Upper lobe of left lung (tissue), 6 donors: ENCODE results near the gene SWT1. TPM values are rescaled to one million over a fixed set of nuclear protein-coding genes. Genes with fewer than 3 reads are reported as not detected.
"Not testable (repeated sequence)": the region's sequence is repeated elsewhere in the genome, so short reads cannot be mapped to it uniquely, and the experiment has no call there.

ENCODE experiments used
- ATAC-seq, 2 donors: fragments of 200-7000 bp; cut with Tn5 transposase; one replicate each; pipeline ENCODE4 v1.9.1; 2022; ENCODE audit warnings: mild to moderate bottlenecking in 2 of 2, moderate library complexity in 2 of 2; ENCODE audit not compliant: low FRiP score in 2 of 2
- DNase-seq, 2 donors: peaks; one replicate each; pipeline ENCODE4 v3.0.0-alpha.2; 2019 to 2020
- H3K27ac ChIP-seq, 4 donors: fragments of 200-600 bp; sonication (generic); one replicate each; pipeline ENCODE4 v1.5.1; 2016 to 2019
- H3K27me3 ChIP-seq, 4 donors: fragments of 200-600 bp; sonication (generic); one replicate each; pipeline ENCODE4 v1.5.1; 2017 to 2019
- H3K36me3 ChIP-seq, 4 donors: fragments of 200-600 bp; sonication (generic); one replicate each; pipeline ENCODE4 v1.5.1; 2016 to 2019
- H3K4me1 ChIP-seq, 4 donors: fragments of 200-600 bp; sonication (generic); one replicate each; pipeline ENCODE4 v1.5.1; 2018 to 2019
- H3K4me3 ChIP-seq, 4 donors: fragments of 200-600 bp; sonication (generic); one replicate each; pipeline ENCODE4 v1.5.1; 2017 to 2019; ENCODE audit warnings: mild to moderate bottlenecking in 2 of 4, moderate library complexity in 1 of 4
- H3K9me3 ChIP-seq, 4 donors: fragments of 200-600 bp; sonication (generic); one replicate each; pipeline ENCODE4 v1.5.1; 2018 to 2019
- CTCF ChIP-seq, 6 experiments: fragments of 450-650 bp in 4 of 6; fragments of 200-600 bp in 2 of 6; sonication (generic) in 2 of 6; IDR thresholded peaks; one replicate each; pipeline ENCODE4 v1.5.1; 2016 to 2019; ENCODE audit warnings: antibody characterized with exemption in 6 of 6
- EP300 ChIP-seq, 4 donors: sonication (generic); formaldehyde crosslinking; IDR thresholded peaks; one replicate each; pipeline ENCODE4 v1.5.1; 2017; ENCODE audit warnings: antibody characterized with exemption in 4 of 4, control low read depth in 2 of 4
- POLR2A ChIP-seq, 4 donors: fragments of 450-650 bp; IDR thresholded peaks; one replicate each; pipeline ENCODE4 v1.5.1; 2016 to 2017; ENCODE audit warnings: antibody characterized with exemption in 4 of 4, mild to moderate bottlenecking in 2 of 4
- POLR2AphosphoS5 ChIP-seq, 2 donors: sonication (generic); formaldehyde crosslinking; IDR thresholded peaks; one replicate each; pipeline ENCODE4 v1.5.1; 2017; ENCODE audit warnings: antibody characterized with exemption in 2 of 2
- WGBS, 2 donors: methylation state at CpG; one replicate each; pipeline ENCODE4 v1.1.5; 2017 to 2018; 5-methylcytosine and 5-hydroxymethylcytosine counted together
- total RNA-seq, 6 donors: library from RNA; depleted of rRNA in 4 of 6; stranded (reverse); fragments of >200 nt in 4 of 6; gene quantifications; one replicate each; pipeline versions ENCODE4 v1.1.0 to v1.2.1, GENCODE V29; 2016 to 2021
- donor health status: DM: no; HTN: no; CAD: no; lungs with moderate emphysema.
- donor health status: DM: no; HTN: yes; CAD: no; lungs with severe emphysema.

SWT1 gene
- total RNA-seq, 6 donors from 2014 or later = 3.1 to 15.7 (median 6.0) TPM

GRCh38 chr1:185245466-185245865, 88.5 kb downstream of the SWT1 start:
- H3K36me3 ChIP-seq = no peaks in the 10 kb centered on the region
- no peaks in the 10 kb centered on the region for H3K9me3 ChIP-seq
- no peak overlapping the region for H3K27ac ChIP-seq
- no peak overlapping the region for H3K4me3 ChIP-seq
- ATAC-seq (no peak), DNase-seq (no peak)
- TF ChIP-seq EP300 (IDR thresholded peaks at IDR 0.05) (no peak), POLR2A (IDR thresholded peaks at IDR 0.05) (no peak), CTCF (IDR thresholded peaks at IDR 0.05) (no peak), POLR2AphosphoS5 (IDR thresholded peaks at IDR 0.05) (no peak)
- no peaks in the 10 kb centered on the region for H3K27me3 ChIP-seq
- no peaks in the 10 kb centered on the region for H3K4me1 ChIP-seq
- WGBS, 2 donors = 56 to 90% methylated on average over 2 of the region's 2 CpGs

- Histone ChIP-seq H3K4me1 (no peaks in the 10 kb centered on the region), H3K9me3 (no peaks in the 10 kb centered on the region), H3K27me3 (no peaks in the 10 kb centered on the region), H3K4me3 (no peak overlapping the region), H3K36me3 (no peaks in the 10 kb centered on the region), H3K27ac (no peak overlapping the region)
- no peak for ATAC-seq
- no peak for DNase-seq
- no peak for TF ChIP-seq POLR2A (IDR thresholded peaks at IDR 0.05)
- TF ChIP-seq CTCF (IDR thresholded peaks at IDR 0.05) = no peak
- TF ChIP-seq EP300 (IDR thresholded peaks at IDR 0.05) = no peak
- no peak for TF ChIP-seq POLR2AphosphoS5 (IDR thresholded peaks at IDR 0.05)
- WGBS, 2 donors = 27 to 40% methylated on average over 2 of the region's 2 CpGs
Observed at GRCh38 chr1:185249563-185249962, 92.6 kb downstream of the SWT1 start.

DNA sequence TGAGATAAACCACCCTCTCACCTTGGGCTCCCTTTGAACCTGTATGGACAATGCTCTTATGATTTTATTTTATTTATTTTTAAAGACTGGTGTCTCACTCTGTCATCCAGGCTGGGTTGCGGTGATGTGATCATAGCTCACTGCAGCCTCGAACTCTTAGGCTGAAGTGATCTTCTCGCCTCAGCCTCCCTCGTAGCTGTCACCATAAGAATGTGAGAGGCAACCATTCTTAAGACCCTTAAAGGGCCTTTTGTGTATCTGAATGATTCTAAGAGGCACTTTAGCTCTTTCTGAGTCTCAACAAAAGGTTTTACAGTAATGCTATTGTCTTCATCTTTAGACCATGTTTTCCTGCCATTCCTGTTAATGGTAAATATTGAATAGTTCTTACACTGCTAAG, 93.1 kb downstream of the SWT1 start:
- Histone ChIP-seq H3K27ac (no peak overlapping the region), H3K4me1 (no peaks in the 10 kb centered on the region), H3K4me3 (no peak overlapping the region), H3K27me3 (no peaks in the 10 kb centered on the region), H3K36me3 (no peaks in the 10 kb centered on the region), H3K9me3 (no peaks in the 10 kb centered on the region)
- no peak for TF ChIP-seq CTCF (IDR thresholded peaks at IDR 0.05)
- TF ChIP-seq POLR2AphosphoS5 (IDR thresholded peaks at IDR 0.05) = no peak
- no peak for TF ChIP-seq POLR2A (IDR thresholded peaks at IDR 0.05)
- TF ChIP-seq EP300 (IDR thresholded peaks at IDR 0.05) = no peak
- DNase-seq = no peak
- WGBS, 2 donors = 92 to 93% methylated on average over 4 of the region's 4 CpGs
- no peak for ATAC-seq

DNA sequence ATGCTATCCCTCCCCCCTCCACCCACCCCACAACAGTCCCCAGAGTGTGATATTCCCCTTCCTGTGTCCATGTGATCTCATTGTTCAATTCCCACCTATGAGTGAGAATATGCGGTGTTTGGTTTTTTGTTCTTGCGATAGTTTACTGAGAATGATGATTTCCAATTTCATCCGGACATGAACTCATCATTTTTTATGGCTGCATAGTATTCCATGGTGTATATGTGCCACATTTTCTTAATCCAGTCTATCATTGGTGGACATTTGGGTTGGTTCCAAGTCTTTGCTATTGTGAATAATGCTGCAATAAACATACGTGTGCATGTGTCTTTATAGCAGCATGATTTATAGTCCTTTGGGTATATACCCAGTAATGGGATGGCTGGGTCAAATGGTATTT, 95.0 kb downstream of the SWT1 start:
- not testable (repeated sequence) for H3K9me3 ChIP-seq, H3K36me3 ChIP-seq, DNase-seq, ATAC-seq, H3K27ac ChIP-seq, H3K4me3 ChIP-seq, H3K27me3 ChIP-seq, H3K4me1 ChIP-seq
- 90 to 100% methylated on average over 3 of the region's 4 CpGs for WGBS, 2 donors

- not testable (repeated sequence) for H3K9me3 ChIP-seq, H3K27ac ChIP-seq, ATAC-seq, H3K4me3 ChIP-seq, H3K36me3 ChIP-seq, H3K27me3 ChIP-seq, H3K4me1 ChIP-seq, DNase-seq
- 100% methylated on average over 1 of the region's 1 CpG; no CpG with 5 or more reads in 1 of the 2 donors for WGBS, 2 donors
Observed at GRCh38 chr1:185252404-185252803, 95.4 kb downstream of the SWT1 start.

DNA sequence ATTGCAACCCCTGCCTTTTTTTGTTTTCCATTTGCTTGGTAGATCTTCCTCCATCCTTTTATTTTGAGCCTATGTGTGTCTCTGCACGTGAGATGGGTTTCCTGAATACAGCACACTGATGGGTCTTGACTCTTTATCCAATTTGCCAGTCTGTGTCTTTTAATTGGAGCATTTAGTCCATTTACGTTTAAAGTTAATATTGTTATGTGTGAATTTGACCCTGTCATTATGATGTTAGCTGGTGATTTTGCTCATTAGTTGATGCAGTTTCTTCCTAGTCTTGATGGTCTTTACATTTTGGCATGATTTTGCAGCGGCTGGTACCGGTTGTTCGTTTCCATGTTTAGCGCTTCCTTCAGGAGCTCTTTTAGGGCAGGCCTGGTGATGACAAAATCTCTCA, 98.6 kb downstream of the SWT1 start:
- WGBS, 2 donors = 87 to 98% methylated on average over 5 of the region's 6 CpGs
- not testable (repeated sequence) for H3K27me3 ChIP-seq, H3K36me3 ChIP-seq, H3K4me1 ChIP-seq, H3K27ac ChIP-seq, H3K9me3 ChIP-seq, H3K4me3 ChIP-seq, DNase-seq, ATAC-seq

- whole genome bisulfite sequencing, 2 donors = 95% methylated on average over 15 to 17 of the region's 32 CpGs
- not testable (repeated sequence) for H3K4me3 ChIP-seq, ATAC-seq, H3K4me1 ChIP-seq, H3K27me3 ChIP-seq, H3K36me3 ChIP-seq, H3K9me3 ChIP-seq, H3K27ac ChIP-seq
- peak in 1 of 2 donors; percentile 15 for DNase-seq
Observed at GRCh38 chr1:185257116-185257949, 100.4 kb downstream of the SWT1 start.
